HG03045 (cell line): ENCODE measurements around the gene SYNJ1.
"Not testable (repeated sequence)": the region's sequence is repeated elsewhere in the genome, so short reads cannot be mapped to it uniquely, and the experiment has no call there.

Experiments
- ATAC-seq: cut with Tn5 transposase; IDR thresholded peaks from one replicate; pipeline ENCODE4 v1.9.1; 2021; ENCODE audit warnings: mild to moderate bottlenecking, moderate library complexity; ENCODE audit not compliant: unreplicated experiment

SYNJ1 gene

GRCh38 chr21:32698971-32699693 lies 28.7 kb downstream of the SYNJ1 start:
- no peak for ATAC-seq

GRCh38 chr21:32698286-32698685 lies 29.5 kb downstream of the SYNJ1 start:
- no peak for ATAC-seq

- not testable (repeated sequence) for ATAC-seq
Measured at GRCh38 chr21:32695482-32695881, 32.3 kb downstream of the SYNJ1 start.

- no peak for ATAC-seq
Measured at GRCh38 chr21:32693581-32693980, 34.2 kb downstream of the SYNJ1 start.

GRCh38 chr21:32690085-32690484 lies 37.7 kb downstream of the SYNJ1 start:
- no peak for ATAC-seq

GRCh38 chr21:32687643-32688345 lies 40.0 kb downstream of the SYNJ1 start:
- no peak for ATAC-seq

- no peak for ATAC-seq
Measured at GRCh38 chr21:32682696-32683474, 44.9 kb downstream of the SYNJ1 start.

GRCh38 chr21:32674731-32675130 lies 53.1 kb downstream of the SYNJ1 start:
- ATAC-seq, result no peak

GRCh38 chr21:32674038-32674437 lies 53.8 kb downstream of the SYNJ1 start:
- no peak for ATAC-seq

- no peak for ATAC-seq
Measured at GRCh38 chr21:32666258-32666657, 61.6 kb downstream of the SYNJ1 start.

- not testable (repeated sequence) for ATAC-seq
Measured at GRCh38 chr21:32664095-32664494, 63.7 kb downstream of the SYNJ1 start.

- ATAC-seq, result not testable (repeated sequence)
Measured at GRCh38 chr21:32661981-32662380, 65.8 kb downstream of the SYNJ1 start.

- not testable (repeated sequence) for ATAC-seq
Measured at GRCh38 chr21:32661026-32661782, 66.6 kb downstream of the SYNJ1 start.

GRCh38 chr21:32658524-32658923 lies 69.3 kb downstream of the SYNJ1 start:
- no peak for ATAC-seq

- no peak for ATAC-seq
Measured at GRCh38 chr21:32653326-32653901, 74.4 kb downstream of the SYNJ1 start.

GRCh38 chr21:32648165-32648564 lies 79.6 kb downstream of the SYNJ1 start:
- no peak for ATAC-seq

GRCh38 chr21:32645261-32646182 lies 82.3 kb downstream of the SYNJ1 start:
- ATAC-seq, result no peak

- ATAC-seq, result no peak
Measured at GRCh38 chr21:32641710-32642698, 85.8 kb downstream of the SYNJ1 start.
